Mucosa of descending colon (tissue), 3 donors: ENCODE results near the gene PREB. TPM values are rescaled to one million over a fixed set of nuclear protein-coding genes. Genes with fewer than 3 reads are reported as not detected.
A peak's percentile ranks its signal among the peaks of the same experiment; 100 is the strongest.

Experiments used
- ATAC-seq: fragments of 200-7000 bp; cut with Tn5 transposase; one replicate; pipeline ENCODE4 v1.9.1; 2020; ENCODE audit warnings: mild to moderate bottlenecking, moderate library complexity
- DNase-seq, 3 donors: peaks; one replicate each; pipeline ENCODE4 v3.0.0-alpha.2; 2020
- H3K36me3 ChIP-seq: fragments of 200-600 bp; one replicate; pipeline ENCODE4 v1.8.0; 2021; ENCODE audit warnings: low read depth, mild to moderate bottlenecking
- H3K4me1 ChIP-seq: fragments of 200-600 bp; one replicate; pipeline ENCODE4 v1.8.0; 2021; ENCODE audit warnings: low read depth, mild to moderate bottlenecking
- H3K4me3 ChIP-seq: fragments of 200-600 bp; one replicate; pipeline ENCODE4 v1.8.0; 2021; ENCODE audit warnings: mild to moderate bottlenecking
- H3K9me3 ChIP-seq: fragments of 200-600 bp; one replicate; pipeline ENCODE4 v1.8.0; 2021; ENCODE audit warnings: mild to moderate bottlenecking
- intact Hi-C, 2 donors: fragments of 100-400 bp; cut with DNase I in 1 of 2; cut with micrococcal nuclease in 1 of 2; formaldehyde crosslinking; loops; one replicate each; pipeline versions ENCODE4 v1.11.0 to v1.11.1; 2022; cut with DNase I, micrococcal nuclease
- total RNA-seq, 3 donors: library from RNA; stranded (reverse); fragmentation: NEBNext Ultra II Directional in 2 of 3; extraction: Animal tissue kit (Norgen Biotek cat#: 25700) in 2 of 3; gene quantifications; one replicate each; pipeline versions ENCODE4 v1.2.1 to v1.2.4, GENCODE V29; 2021 to 2023
- TF ChIP-seq, protein P1 (sequence below): fragments of 200-600 bp; IDR thresholded peaks from one replicate; pipeline ENCODE4 v1.8.0; 2022; ENCODE audit warnings: antibody characterized with exemption, mild to moderate bottlenecking
- donor health status: DM: no; HTN: no; CAD: no; lungs with moderate emphysema.
- donor health status: DM: no; HTN: no; CAD: no.
- donor health status: DM: no; HTN: yes; CAD: no.

The PREB gene
- total RNA-seq, 3 donors from 2014 or later = 32.8 to 47.0 (median 45.0) TPM

DNA sequence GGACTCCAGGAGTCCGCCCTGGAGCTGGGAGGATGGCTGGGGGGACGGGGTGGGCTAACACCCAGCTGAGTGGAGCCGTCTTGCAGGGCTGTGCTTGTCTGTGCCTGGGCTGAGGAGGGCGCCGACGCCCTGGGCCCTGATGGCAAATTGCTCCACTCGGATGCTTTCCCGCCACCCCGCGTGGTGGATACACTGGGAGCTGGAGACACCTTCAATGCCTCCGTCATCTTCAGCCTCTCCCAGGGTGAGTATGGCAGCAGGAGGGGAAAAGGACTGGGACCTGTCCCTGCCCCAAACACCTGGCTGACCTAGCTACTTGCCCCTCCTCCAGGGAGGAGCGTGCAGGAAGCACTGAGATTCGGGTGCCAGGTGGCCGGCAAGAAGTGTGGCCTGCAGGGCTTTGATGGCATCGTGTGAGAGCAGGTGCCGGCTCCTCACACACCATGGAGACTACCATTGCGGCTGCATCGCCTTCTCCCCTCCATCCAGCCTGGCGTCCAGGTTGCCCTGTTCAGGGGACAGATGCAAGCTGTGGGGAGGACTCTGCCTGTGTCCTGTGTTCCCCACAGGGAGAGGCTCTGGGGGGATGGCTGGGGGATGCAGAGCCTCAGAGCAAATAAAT lies 35.0 kb downstream of the PREB start:
- Histone ChIP-seq H3K36me3 (no peaks in the 10 kb centered on the region), H3K4me1 (peaks cover 3% of the 10 kb centered on the region), H3K4me3 (no peak overlapping the region), H3K9me3 (no peaks in the 10 kb centered on the region)
- intact Hi-C loops = loop anchor here (10.0 kb wide), 3 partner anchors 105 to 185 kb away; partner anchors contain the start of genes ATRAID (in 1 of the 2), CAD (in 1 of the 2), SLC5A6 (in 1 of the 2) and TRIM54 (in 1 of the 2)
- TF ChIP-seq, protein P1, sequence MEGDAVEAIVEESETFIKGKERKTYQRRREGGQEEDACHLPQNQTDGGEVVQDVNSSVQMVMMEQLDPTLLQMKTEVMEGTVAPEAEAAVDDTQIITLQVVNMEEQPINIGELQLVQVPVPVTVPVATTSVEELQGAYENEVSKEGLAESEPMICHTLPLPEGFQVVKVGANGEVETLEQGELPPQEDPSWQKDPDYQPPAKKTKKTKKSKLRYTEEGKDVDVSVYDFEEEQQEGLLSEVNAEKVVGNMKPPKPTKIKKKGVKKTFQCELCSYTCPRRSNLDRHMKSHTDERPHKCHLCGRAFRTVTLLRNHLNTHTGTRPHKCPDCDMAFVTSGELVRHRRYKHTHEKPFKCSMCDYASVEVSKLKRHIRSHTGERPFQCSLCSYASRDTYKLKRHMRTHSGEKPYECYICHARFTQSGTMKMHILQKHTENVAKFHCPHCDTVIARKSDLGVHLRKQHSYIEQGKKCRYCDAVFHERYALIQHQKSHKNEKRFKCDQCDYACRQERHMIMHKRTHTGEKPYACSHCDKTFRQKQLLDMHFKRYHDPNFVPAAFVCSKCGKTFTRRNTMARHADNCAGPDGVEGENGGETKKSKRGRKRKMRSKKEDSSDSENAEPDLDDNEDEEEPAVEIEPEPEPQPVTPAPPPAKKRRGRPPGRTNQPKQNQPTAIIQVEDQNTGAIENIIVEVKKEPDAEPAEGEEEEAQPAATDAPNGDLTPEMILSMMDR = no peak
- DNase-seq = no peak
- no peak for ATAC-seq

DNA sequence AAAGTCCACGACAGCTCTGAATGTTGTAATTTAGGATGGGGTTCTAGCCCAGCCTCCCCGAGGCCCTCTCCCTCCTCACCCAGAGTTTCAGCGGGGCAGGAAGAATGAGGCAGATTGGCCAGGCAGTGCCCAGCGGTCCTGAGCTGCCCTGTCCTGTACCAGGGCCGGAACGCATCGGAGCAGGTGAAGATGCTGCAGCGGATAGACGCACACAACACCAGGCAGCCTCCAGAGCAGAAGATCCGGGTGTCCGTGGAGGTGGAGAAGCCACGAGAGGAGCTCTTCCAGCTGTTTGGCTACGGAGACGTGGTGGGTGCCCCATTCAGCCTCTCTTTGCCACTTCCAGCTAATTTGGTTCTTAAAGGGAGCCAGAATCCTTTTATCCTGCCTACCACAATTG lies 37.1 kb downstream of the PREB start:
- TF ChIP-seq, protein P1 = no peak
- intact Hi-C loops = loop anchor here (10.0 kb wide), 3 partner anchors 107 to 187 kb away; partner anchors contain the start of genes ATRAID (in 1 of the 2), CAD (in 1 of the 2), SLC5A6 (in 1 of the 2) and TRIM54 (in 1 of the 2)
- Histone ChIP-seq H3K9me3 (no peaks in the 10 kb centered on the region), H3K36me3 (no peaks in the 10 kb centered on the region), H3K4me3 (no peak overlapping the region), H3K4me1 (peaks cover 10% of the 10 kb centered on the region)
- ATAC-seq (no peak), DNase-seq (no peak)

DNA sequence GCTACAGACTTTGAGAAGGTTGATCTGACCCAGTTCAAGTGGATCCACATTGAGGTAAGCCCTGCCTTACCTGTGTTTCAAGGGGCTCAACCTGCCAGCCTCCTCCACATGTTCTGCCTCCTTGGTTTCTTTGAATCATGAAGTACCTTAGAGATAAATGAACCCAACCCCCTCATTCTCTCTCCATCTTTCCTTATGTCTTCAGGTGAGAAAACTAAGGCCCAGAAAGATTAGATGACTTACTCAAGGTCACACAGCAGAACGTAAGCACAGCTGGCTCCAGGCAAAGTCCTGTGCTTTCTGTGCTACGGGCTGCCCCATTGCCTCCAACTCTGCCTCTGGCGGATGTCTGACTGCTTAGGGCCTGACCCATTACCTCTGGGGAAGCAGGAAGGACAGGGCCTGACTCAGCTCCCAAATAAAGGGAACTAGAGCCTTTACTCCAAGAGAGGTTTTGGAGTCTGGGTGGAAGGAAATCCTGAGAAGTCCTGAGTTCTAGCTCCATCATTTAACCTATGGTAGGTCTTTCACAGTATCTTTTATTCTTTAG lies 37.6 kb downstream of the PREB start:
- ATAC-seq = no peak
- intact Hi-C loops = loop anchor here (10.0 kb wide), 3 partner anchors 108 to 188 kb away; partner anchors contain the start of genes ATRAID (in 1 of the 2), CAD (in 1 of the 2), SLC5A6 (in 1 of the 2) and TRIM54 (in 1 of the 2)
- no peaks in the 10 kb centered on the region for H3K36me3 ChIP-seq

DNA sequence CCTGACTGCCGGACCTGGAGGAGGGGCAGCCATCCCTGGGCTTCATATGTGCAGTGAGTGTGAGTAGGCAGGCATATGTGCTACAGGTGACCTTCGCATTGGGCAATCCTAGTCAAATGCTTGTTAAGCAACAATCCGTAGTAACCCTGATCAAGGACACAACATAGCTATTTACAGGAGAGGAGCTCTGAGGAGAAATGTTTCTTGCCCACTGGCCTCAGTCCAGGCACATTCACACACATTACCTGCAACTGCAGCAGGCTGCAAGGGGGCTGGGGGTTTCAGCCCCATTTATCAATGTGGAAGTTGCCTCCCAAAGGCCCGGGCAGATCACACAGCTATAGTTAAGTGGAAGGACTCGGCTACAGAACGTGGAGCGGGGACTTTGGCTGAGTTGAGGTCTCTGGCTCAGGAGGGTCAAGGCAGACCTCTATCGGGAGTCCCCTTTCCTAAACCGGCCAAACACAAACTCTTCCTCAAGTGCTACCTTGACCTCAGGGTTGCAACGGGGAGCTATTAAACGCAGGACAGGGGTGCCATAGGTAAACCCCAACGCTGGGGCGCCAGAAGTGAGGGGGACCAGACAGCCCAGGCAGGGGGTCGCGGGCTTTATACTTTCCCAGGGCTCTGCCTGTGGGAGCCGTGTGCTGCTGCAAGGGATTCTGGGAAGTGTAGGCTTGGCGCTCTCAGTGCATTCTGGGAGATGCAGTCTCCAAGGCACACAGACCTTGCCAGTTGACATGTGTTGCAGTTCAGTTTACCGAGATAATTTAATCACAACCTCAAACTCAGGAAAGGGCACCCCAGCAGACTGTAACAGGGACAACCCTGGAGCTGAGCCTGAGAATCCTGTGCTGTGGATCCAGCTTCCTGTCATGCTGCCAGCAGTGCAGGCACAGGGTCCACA lies 38.4 kb downstream of the PREB start:
- H3K4me3 ChIP-seq = no peak overlapping the region
- H3K9me3 ChIP-seq = no peaks in the 10 kb centered on the region
- DNase-seq (peak; percentile 58 to 75 (median 60)), ATAC-seq (peak; percentile 71)
- intact Hi-C loops = loop anchor here (10.0 kb wide), 3 partner anchors 109 to 189 kb away; partner anchors contain the start of genes ATRAID (in 1 of the 2), CAD (in 1 of the 2), SLC5A6 (in 1 of the 2) and TRIM54 (in 1 of the 2)
- peaks cover 10% of the 10 kb centered on the region for H3K4me1 ChIP-seq
- TF ChIP-seq, protein P1 = no peak
- H3K36me3 ChIP-seq = no peaks in the 10 kb centered on the region

More for the DNA sequence above, 37.6 kb downstream of the PREB start:
- peaks cover 10% of the 10 kb centered on the region for H3K4me1 ChIP-seq
- DNase-seq = no peak
- no peaks in the 10 kb centered on the region for H3K9me3 ChIP-seq
- no peak overlapping the region for H3K4me3 ChIP-seq
- TF ChIP-seq, protein P1 = no peak

DNA sequence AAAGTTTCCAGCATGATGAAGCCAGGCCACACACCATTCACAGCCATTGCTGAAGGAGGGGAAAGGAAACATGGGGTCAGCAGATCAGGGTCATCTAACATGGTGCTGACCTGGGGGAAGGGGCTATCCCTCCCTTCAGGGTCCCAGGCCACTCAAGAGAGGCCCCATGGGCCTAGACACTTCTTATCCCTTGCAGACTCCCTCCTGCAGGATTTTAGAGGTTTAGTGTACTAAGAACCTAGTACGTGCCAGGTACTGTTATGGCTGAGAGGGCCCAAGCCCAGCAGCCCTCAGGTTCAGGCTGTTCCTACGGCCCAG lies 39.0 kb downstream of the PREB start:
- TF ChIP-seq, protein P1 = no peak
- intact Hi-C loops = loop anchor here (10.0 kb wide), 3 partner anchors 109 to 189 kb away; partner anchors contain the start of genes ATRAID (in 1 of the 2), CAD (in 1 of the 2), SLC5A6 (in 1 of the 2) and TRIM54 (in 1 of the 2)
- no peaks in the 10 kb centered on the region for H3K9me3 ChIP-seq
- H3K4me3 ChIP-seq = no peak overlapping the region
- DNase-seq (no peak), ATAC-seq (no peak)
- peaks cover 10% of the 10 kb centered on the region for H3K4me1 ChIP-seq
- H3K36me3 ChIP-seq = no peaks in the 10 kb centered on the region
